Dermis microvascular lymphatic vessel endothelial cell (primary cell): ENCODE data around the gene COL9A3. TPM values are rescaled to one million over a fixed set of nuclear protein-coding genes. Genes with fewer than 3 reads are reported as not detected.
A peak's percentile ranks its signal among the peaks of the same experiment; 100 is the strongest.

Source experiments
- DNase-seq, 2 donors: peaks; one replicate each; pipeline versions ENCODE4 v3.0.0 to v3.0.0-alpha.2; 2010; ENCODE audit warnings: low read depth in 2 of 2
- total RNA-seq: library from RNA; depleted of rRNA; stranded (reverse); fragments of >200 nt; gene quantifications from 2 replicates; pipeline ENCODE4 v1.2.1, GENCODE V29; 2014

The COL9A3 gene
- total RNA-seq, 1 donor from 2014 or later: 1.0 TPM

- DNase-seq: no peak
Observed at GRCh38 chr20:62811320-62811719, 5.5 kb upstream of the COL9A3 start.

- DNase-seq: no peak
Observed at GRCh38 chr20:62811720-62812119, 5.1 kb upstream of the COL9A3 start.

- DNase-seq: no peak
Observed at GRCh38 chr20:62812181-62812906, 4.5 kb upstream of the COL9A3 start.

GRCh38 chr20:62812907-62813200 lies 4.0 kb upstream of the COL9A3 start:
- DNase-seq: no peak

GRCh38 chr20:62813588-62813987 lies 3.3 kb upstream of the COL9A3 start:
- DNase-seq: no peak

- DNase-seq: no peak
Observed at GRCh38 chr20:62814060-62814708, 2.7 kb upstream of the COL9A3 start.

- no peak for DNase-seq
Observed at GRCh38 chr20:62814709-62815065, 2.2 kb upstream of the COL9A3 start.

GRCh38 chr20:62815066-62815991 lies 1.5 kb upstream of the COL9A3 start:
- DNase-seq: no peak

GRCh38 chr20:62816031-62816883 lies 593 bp upstream of the COL9A3 start:
- no peak for DNase-seq

- no peak for DNase-seq
Observed at GRCh38 chr20:62817975-62818591, 1.2 kb downstream of the COL9A3 start.

GRCh38 chr20:62818592-62819493 lies 2.0 kb downstream of the COL9A3 start:
- peak in 1 of 2 donors; percentile 53 for DNase-seq

GRCh38 chr20:62819494-62820174 lies 2.8 kb downstream of the COL9A3 start:
- peak in 1 of 2 donors; percentile 57 for DNase-seq

GRCh38 chr20:62820208-62820961 lies 3.5 kb downstream of the COL9A3 start:
- no peak for DNase-seq

GRCh38 chr20:62820962-62821725 lies 4.3 kb downstream of the COL9A3 start:
- DNase-seq: no peak

GRCh38 chr20:62821726-62822210 lies 4.9 kb downstream of the COL9A3 start:
- DNase-seq: no peak

GRCh38 chr20:62822239-62822787 lies 5.5 kb downstream of the COL9A3 start:
- DNase-seq: no peak
